RPMI7951 (cell line): ENCODE measurements around the gene DDX25. TPM values are rescaled to one million over a fixed set of nuclear protein-coding genes. Genes with fewer than 3 reads are reported as not detected.

ENCODE experiments used
- DNase-seq: peaks from one replicate; pipeline ENCODE4 v3.0.0-alpha.2; 2012; ENCODE audit warnings: low read depth
- total RNA-seq: library from RNA; depleted of rRNA; stranded (reverse); fragments of >200 nt; shearing (Covaris generic); gene quantifications from 2 replicates; pipeline ENCODE4 v1.2.3, GENCODE V29; 2014

Gene DDX25
- total RNA-seq, 1 experiment from 2014 or later, result 0.36 TPM

DNA sequence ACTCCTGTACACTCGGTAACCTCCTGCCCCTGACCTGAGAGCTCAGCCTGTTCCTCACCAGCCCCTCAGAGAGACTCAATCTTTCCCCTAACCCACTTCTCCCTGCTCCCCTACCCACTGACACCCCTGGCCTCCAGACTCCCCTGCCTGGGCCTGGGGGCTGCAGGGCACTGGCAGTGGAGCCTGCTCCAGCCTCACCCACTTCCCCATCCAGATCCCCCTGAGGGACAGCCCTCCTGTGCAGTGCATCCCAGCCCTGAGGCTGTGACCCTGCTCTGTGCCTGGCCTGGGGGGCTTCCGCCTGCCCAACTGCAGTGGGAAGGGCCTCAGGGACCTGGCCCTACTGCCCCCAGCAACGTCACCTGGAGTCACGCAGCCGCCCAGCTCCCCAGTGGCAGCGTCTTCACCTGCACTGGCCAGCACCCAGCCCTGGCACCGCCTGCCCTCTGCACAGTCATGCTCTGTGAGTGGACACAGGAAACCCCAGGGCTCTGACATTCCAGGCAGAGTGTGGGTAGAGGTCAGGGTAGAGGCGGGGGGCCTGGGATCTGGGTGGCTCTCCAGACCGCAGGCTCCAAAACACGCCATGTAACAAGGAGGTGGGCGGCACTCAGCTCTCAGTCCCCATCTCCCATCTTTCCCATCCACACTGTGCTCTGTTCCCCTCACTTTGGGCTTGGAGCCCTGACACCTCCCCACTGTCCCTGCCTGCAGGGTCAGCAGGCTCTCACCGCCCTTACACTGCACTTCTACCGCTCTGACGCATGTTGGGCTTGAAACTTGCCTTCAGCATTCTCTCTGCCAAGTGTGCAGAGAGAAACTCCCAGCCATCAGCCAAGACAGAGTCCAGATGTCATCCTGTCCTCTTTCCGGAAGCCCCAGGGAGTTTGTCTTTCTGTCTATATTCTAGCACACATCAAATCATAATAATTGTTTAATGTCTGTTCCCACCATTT, 46.7 kb downstream of the DDX25 start:
- DNase-seq, result peak; percentile 89

DNA sequence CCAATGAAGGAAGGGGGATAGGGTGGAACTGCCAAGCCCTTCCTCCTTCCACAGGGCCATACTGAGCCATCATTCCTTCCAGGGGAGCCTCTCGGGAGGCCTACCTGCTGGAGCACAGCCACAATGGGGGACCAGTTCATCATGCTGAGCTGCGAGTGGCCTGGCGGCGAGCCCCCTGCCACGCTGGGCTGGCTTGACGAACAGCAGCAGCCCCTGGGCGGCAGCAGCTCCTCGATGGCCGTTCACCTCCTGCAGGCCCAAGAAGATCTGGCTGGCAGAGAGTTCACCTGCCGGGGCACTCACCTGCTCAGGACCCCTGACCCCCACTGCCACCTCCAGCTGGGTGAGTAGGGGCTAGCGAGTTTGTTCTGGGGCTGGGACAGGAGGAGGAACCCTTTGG, 47.4 kb downstream of the DDX25 start:
- no peak for DNase-seq

DNA sequence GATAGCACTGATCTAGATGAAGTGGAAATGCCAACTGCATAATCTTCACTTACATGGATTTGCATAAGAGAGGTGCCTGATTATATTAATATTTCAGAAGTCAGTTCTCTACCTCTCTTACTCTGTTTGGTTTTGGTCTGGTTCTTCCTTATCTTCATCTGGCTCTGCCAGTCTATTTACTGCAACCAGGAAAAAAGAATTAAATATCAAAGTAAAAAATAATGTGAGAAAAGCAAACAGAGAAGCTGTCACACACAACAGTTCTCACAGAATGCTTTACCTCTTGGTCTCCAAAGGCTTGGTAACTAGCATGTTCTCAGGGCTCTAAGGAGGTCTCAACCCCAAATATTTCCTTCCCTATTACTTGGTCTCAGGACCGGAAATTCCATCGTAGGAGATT, 48.3 kb downstream of the DDX25 start:
- no peak for DNase-seq

DNA sequence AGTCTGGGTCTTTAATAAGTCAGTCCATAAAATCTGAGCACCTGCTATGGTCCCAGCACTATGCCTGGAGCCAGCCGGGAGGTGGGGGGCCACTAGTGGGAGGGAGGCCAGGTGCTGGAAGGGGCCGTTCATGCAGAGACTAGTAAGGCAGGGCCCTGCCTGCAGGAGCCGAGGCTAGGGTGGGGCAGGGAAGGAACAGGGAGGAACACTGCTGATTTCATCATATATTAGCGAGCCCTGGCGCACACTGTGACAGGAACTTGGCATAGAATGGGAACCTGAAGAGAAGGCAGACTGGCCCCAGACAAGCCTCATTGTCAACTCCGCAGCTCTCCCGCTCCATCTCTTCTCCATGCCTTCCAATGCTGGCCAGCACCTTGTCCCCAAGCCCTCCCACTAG, 48.7 kb downstream of the DDX25 start:
- no peak for DNase-seq

DNA sequence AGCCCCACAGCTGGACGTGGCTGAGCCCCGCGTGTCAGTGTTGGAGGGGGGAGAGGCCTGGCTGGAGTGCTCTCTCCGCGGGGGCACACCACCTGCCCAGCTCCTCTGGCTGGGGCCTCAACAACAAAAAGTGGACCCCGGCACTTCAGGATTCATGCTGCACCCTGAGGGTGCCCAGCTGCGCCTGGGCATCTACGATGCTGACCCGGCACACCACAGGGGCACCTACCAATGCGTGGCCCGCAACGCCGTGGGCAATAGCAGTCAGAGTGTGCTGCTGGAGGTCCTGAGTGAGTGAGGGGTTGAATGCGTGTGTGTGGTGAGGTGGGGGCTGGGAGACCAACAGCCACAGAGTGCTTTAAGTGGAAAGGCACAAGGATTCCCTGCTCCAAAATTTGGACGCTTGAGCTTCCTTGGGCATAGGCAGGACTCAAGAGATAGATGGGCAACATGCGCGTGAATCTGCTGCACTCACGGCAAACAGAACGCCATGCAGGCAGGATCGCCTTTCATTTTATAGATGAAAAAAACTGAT, 49.2 kb downstream of the DDX25 start:
- DNase-seq, result no peak

DNA sequence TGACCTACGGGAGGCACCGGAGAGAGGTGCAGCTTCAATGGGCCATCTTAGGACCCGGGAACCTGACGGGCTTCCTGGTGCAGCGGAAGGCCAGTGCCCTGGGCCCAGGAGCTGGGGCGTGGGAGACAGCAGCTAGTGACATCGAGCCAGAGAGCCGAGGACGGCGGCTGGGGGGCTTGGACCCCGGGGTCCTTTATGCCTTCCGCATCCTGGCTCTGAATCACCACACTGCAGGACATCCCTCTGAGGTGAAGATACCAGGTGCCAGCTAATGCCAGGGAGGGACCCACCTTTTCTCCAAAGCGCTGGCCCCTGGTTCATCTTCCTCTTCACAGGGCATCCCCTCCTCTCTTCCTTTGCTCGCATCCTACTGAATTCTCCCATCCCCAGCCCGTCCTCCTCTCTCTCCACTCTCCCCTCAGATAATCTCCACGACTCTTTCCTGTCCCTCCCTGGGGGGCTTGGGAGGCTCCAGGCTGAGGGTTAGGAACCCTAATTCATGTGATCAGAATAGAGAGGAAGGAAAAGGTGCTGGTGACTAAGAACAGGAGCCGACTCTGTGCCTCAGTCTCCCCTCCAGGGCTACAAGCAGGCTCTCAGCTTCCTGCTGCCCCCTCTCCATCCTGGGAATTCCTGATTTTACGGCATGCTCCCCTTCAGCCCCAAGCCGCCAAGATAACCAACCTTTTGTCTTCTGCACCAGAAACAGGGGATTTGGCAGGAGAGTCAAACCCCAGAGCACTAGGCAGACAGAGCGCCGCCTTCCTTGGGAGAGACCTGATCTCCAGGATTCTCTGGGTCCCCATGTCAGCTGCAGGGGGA, 50.0 kb downstream of the DDX25 start:
- no peak for DNase-seq

DNA sequence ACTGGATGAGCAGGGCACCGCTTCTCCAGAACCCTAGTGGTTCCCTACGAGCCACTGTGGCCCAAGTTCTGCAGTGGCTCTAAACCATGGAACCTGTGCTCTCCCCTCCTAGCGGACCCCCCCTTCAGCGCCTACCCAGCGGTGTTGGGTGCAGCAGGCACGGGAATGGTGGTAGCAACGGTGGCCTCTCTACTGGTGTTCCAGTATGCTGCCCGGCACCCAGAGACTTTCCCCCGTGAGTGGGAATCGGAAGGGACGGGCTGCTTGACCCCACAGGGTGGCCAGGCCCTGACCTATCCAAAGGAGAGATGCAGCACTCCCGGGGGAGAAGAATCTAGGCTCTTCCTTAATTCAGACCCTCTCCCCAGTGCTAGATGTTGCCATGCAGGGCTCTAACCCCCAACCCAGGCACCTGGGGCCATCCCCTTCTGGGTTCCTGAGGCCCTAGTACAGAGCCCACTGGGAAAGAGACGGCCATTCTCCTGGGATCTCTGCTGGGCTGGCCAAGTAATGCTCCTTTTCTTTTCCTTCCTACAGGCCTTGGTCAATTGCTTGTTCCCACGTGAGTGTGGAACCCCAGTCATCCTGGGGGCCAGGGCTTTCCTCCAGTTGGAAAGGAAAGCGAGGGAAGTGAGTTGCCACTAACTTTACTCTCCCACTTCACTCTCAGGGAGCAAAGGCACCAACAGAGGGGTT, 50.8 kb downstream of the DDX25 start:
- no peak for DNase-seq

DNA sequence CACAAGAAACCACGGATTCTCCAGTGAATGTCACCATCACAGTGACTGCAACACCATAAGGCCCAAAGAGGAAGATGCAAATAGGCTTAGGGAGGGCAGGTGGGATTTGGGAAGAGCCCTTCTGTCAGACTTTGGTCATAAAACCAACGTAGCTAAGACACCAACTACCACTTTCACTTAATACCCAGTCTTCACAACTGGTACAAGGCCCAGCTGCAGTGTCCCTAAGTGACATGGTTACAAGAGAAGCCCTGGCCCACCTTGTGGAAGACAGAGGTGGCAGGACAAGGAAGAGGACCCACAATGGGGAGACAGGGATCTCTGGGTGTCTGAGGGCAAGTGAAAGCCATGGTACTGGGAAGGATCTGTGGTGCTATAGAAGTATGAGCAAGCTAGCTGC, 51.5 kb downstream of the DDX25 start:
- DNase-seq, result no peak

DNA sequence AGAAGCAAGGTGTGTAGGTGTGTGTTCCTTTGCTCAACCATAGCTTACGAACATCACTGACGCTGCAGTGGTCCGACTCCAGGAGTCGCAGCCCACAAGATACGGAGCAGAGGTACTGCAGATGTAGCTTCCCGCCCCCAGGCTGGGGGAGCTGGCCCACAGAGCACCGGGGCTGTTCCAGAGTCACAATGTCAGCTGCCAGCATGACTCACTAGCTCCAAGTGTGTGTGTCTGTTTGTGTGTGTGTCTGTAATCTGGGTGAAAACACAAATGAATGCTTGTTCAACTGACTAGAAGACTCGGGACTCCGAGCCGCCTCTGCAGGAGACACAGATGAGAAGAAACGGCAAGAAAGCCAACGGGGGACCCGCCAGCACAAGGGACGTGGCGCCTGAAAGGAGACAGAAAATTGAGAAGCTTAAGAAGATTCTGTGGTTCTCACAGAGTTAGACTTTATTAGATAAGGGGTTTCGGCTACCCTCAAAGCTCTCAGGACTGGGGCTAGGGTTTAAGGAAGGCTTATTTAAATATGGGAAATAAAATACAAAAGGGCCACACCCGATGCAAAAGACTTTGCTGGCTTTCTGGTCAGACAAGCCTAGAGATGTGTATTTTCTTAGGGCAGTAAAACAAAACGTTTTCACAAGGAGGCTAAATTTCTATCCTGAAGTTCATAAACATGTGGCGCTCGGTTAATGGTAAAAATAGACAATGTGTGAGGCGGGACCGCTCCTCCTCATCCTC, 52.3 kb downstream of the DDX25 start:
- peak; percentile 56 for DNase-seq

DNA sequence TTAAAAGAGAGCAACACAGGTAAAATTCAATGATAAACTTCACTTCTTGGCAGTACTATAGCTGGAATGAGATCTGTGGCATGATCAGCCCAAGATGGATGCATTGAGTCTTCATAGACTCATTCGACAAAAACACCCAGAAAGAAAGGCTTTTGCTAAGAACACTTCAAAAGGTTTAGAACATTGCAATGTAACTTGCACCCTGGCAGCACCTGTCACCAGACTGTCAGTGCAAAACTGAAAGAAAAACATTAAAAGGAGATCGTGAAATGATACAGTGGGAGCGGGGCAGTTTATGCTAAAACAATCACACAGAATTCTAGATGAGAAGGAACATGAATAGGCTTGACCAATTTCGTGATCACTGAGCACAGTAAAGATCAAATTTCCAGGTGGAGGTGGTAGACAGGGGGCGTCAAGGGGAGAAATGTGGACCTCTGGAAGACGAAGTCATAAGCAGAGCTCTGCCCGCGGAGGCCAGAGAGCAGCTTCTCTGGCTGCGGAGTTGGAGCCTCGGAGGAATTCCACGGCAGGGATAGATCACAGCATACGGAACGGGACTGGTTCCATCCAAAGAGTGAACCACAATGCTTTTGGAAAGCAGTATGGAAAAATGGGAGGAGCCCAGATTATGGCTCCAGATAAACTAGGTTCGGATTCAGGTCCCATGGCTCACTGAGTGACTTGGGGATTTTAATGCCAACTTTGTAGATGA, 53.5 kb downstream of the DDX25 start:
- no peak for DNase-seq

DNA sequence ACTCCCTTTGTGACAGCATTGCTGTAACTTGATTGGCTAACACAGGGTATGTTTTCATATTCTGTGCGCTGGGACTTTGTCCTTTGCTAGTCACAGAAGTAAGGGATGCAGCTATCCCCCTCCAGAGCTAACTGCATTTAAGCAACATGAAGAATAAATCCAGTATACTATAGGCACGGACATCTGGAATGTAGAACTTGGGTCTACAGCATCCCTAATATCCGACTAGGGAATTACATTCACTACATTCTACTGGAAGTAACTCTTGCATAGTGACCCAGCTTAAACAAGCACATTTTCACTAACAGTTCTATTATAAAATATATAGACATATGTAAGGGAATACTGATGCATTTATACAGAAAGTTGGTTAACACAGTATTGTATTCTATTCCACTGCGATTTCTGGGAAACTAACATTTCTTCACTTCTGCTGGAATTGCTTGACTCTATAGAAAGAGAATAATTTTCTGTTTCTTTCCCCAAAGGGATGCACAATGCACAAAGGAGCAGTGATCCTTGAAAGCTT, 54.6 kb downstream of the DDX25 start:
- no peak for DNase-seq

DNA sequence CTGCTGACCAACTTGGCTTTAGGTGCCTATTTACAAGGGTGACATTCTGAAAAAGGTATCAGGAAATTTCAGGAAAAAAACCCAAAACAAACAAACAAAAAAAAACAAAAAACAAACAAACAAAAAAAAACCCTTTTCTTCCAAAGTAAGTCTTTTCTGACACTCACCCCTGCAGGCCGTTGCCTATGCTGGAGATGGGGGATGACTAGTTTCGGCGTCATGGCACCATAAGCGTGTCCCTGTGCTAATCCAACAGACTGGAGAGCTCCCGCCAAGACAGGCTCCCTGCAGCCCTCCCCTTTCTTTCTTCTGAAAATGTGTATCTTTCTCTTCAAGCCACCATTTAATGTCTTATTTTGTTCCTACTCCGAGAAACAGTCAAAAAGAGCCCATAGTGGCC, 55.2 kb downstream of the DDX25 start:
- no peak for DNase-seq

DNA sequence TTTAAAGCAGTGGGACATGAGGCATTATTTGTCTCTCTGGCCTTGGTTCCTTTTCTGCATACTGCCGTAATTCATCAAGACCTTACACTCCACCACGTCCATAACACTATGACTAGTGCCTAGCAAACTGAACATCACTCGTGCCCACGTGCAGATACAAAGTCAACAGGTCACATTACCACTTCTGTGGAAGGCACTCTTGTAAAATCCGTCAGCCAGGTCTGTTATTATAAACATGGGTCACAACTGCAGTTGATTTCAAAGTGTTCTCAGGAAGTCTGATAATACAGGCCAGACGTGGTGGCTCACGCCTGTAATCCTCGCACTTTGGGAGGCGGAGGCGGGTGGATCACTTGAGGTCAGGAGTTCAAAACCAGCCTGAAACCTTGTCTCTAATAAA, 55.6 kb downstream of the DDX25 start:
- DNase-seq, result no peak

DNA sequence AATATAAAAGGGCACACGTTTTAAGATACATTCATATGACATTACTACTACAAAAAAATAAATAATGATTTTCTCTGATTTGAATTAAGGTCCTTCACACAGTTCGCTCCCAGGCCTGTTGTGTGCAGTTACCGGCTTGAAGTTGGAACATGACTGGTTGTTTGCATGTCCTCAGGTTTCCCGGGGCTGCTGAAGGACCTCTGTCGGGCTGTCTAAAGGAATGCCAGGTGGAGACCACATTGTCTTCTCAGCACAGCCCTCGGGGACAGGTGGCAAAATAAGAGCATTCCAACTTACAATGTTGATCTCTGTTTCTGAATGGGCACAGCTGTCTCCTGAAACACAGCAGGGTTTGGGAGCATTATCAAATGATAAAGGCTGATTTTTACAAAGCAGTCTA, 56.5 kb downstream of the DDX25 start:
- DNase-seq, result no peak

DNA sequence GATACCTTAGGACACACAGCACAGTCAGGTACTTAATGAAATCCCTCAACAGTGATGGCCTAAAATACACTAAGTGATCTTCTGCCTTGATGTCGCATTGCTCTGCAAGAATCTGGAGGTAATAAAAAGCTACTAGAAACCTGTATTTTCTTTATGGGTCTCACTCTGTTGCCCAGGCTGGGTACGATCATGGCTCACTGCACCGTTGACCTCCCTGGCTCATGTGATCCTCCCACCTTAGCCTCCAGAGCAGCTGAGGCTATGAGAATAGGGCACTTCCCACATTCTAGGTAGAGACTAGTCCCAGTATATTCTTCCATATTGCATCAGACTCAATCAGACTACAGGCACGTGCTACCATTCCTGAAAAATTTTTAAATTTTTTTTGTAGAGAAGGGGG, 63.2 kb downstream of the DDX25 start:
- no peak for DNase-seq

DNA sequence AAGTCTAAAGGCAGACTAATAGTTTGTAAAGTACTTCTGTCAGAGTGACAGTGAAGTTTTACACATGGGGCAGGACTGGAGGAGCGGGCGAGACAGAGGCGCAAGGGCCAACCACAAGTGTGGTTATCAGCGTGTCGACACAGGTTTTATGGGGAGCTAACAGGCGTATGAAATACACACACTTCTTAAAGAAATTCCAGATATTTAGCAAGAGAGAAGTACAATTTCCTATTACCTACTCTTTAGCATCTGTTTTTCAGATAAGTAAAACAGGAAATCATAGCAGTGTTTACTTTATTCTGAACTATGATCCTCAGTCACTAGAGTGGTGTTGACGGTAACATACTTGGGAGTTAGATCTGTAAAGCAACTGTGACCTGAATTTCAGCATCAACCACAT, 64.0 kb downstream of the DDX25 start:
- DNase-seq, result no peak

DNA sequence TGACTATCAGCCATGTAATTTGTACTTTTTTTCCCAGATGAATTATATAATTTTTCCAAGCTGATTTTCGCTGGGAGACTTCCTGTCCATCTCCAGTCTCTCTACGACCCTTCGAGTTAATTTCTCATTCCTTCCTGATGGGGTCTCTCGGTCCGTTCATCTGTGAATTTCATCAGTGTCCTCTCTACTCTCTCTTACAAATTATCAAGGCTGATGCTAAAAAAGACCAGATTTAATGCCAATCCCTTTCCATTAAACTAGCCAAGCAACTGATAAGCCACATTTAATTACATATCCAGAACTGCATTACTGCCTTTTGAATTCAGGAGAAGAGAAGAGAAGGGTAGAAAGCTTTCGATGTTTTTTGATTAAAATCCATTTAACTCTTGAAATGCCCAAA, 67.3 kb downstream of the DDX25 start:
- no peak for DNase-seq

DNA sequence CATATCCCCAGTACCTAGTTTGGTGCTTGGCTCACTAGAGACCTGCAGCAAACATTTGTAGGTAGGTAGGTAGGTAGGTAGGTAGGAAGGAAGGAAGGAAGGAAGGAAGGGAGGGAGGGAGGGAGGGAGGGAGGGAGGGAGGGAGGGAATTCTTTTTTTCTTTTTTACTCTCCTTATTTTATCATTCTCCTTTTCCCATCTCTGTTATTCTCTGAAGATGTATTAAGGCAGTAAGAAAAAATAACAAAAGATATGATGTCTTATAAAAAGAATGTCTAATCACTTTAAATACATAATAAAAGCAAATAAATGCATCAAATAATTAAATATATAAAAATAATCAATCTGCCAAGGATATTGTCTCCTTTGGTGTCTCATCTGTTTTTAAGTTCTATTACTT, 70.0 kb downstream of the DDX25 start:
- DNase-seq, result no peak

DNA sequence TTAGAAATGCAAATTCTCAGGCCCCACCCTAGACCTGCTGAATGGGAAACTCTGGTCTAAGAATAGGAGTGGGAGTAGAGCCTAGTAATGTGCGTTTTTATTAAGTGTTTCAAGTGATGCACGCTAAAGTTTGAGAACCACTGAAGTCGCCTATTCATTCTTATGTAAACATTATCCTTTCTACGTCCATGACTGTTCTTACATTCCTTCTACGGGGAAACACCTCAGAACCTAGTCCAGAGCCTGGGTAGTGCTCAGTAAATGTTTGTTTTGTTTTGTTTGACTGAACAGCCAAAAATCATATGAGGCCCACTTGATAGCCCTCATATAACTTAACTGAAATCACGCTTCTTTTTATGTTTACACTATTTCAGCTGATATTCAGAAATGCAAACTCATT, 71.3 kb downstream of the DDX25 start:
- DNase-seq, result no peak

DNA sequence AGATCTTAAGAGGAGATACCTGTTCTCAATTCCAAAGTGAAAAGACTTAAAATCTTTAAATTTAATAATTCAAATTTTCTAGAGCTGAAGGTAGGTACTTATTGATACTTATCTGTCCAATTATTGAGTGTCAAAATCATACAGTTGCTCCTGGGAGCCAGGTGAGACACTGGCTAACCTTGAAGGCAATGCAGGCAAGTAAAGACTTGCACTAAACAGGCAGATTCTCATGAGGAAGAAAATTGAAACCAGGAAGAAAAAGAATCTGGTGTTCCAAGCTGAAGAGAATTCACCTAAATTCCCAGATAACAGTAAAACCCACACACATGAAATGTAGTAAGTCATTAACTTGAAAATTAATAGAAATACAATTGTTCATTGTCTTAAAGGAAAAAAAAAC, 71.8 kb downstream of the DDX25 start:
- DNase-seq, result no peak
